Ishikawa (cell line): ENCODE results near the gene TMEM245.

ENCODE experiments used
- FOXM1 ChIP-seq: IDR thresholded peaks from 2 replicates; pipeline ENCODE4 v1.6.1; 2012; ENCODE audit warnings: low read depth, borderline replicate concordance
- NFIC ChIP-seq: IDR thresholded peaks from 2 replicates; pipeline ENCODE4 v1.6.1; 2012
- TF ChIP-seq, protein P1 (sequence below): IDR thresholded peaks from 2 replicates; pipeline ENCODE4 v1.6.1; 2012

DNA sequence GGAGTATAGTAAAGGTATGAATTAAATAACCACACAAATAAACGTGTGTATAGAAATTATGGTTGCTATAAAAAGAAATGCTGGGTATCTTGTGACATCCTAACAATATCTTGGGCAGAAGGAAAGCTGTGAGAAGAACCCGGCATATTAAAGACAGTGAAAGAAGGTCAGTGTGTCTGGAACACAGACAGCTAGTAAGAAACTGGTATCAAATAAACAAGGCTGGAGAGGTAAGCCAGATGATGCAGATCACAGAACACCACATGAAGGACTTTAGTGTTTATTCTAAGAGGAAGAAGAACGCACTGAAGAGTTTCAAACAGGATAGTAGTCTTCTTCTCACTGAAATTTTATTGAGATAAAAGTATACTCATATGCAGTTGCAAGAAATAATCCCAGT is 24.4 kb downstream of the TMEM245 start:
- no peak for TF ChIP-seq NFIC
- TF ChIP-seq FOXM1: no peak
- TF ChIP-seq, protein P1, sequence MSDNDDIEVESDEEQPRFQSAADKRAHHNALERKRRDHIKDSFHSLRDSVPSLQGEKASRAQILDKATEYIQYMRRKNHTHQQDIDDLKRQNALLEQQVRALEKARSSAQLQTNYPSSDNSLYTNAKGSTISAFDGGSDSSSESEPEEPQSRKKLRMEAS: no peak
